Panc1 (cell line): ENCODE results near the gene TMEM247. TPM values are rescaled to one million over a fixed set of nuclear protein-coding genes. Genes with fewer than 3 reads are reported as not detected.

Experiments
- ATAC-seq: fragments of 200-7000 bp; cut with Tn5 transposase; 2 replicates; pipeline ENCODE4 v1.9.1; 2020; ENCODE audit warnings: mild to moderate bottlenecking, moderate library complexity
- BruUV-seq: library from RNA; stranded (reverse); fragments of 400-500 nt; replicated peaks from 2 replicates; lab custom pipeline; 2021; lab: Mats Ljungman, UMichigan
- CTCF ChIA-PET: fragments of 300-600 bp; sonication (Branson Sonifier 250); formaldehyde crosslinking; loops from one replicate; lab custom pipeline; 2022; ENCODE audit warnings: antibody characterized with exemption; lab: Charles Lee
- POLR2A ChIA-PET: fragments of 300-600 bp; sonication (Branson Sonifier 250); formaldehyde crosslinking; loops from one replicate; lab custom pipeline; 2022; ENCODE audit warnings: antibody characterized with exemption; lab: Charles Lee
- DNase-seq: peaks from one replicate; pipeline ENCODE4 v3.0.0-alpha.2; 2010; ENCODE audit warnings: low read depth, low spot score
- H3K27ac ChIP-seq: 2 replicates; pipeline ENCODE4 v1.5.1; 2011; ENCODE audit warnings: mild to moderate bottlenecking, low read length, inconsistent platforms
- H3K27me3 ChIP-seq: fragments of 200-500 bp; sonication (Bioruptor generic); 2 replicates; pipeline ENCODE4 v1.6.0; 2014; ENCODE audit warnings: low read length, inconsistent platforms; ENCODE audit not compliant: control insufficient read depth, insufficient read depth
- H3K36me3 ChIP-seq: fragments of 200-500 bp; sonication (Bioruptor generic); 2 replicates; pipeline ENCODE4 v1.5.1; 2014; ENCODE audit warnings: inconsistent platforms, mild to moderate bottlenecking, low read length, moderate library complexity; ENCODE audit not compliant: control insufficient read depth, insufficient read depth
- H3K4me1 ChIP-seq: 2 replicates; pipeline ENCODE4 v1.5.1; 2011; ENCODE audit warnings: inconsistent platforms, mild to moderate bottlenecking, low read length, moderate library complexity; ENCODE audit not compliant: control insufficient read depth, insufficient read depth
- H3K4me3 ChIP-seq, 2 experiments: 2 replicates each; pipeline ENCODE4 v1.5.1; 2011 to 2012; ENCODE audit warnings: low read depth in 2 of 2, low read length in 2 of 2, mild to moderate bottlenecking in 2 of 2, inconsistent platforms in 1 of 2, moderate library complexity in 1 of 2
- H3K9me3 ChIP-seq: fragments of 200-500 bp; sonication (Bioruptor generic); 2 replicates; pipeline ENCODE4 v1.5.1; 2014; ENCODE audit warnings: low read depth, mild to moderate bottlenecking, inconsistent platforms, low read length, moderate library complexity; ENCODE audit not compliant: control insufficient read depth, insufficient read depth
- POLR2AphosphoS5 ChIP-seq: IDR thresholded peaks from 2 replicates; pipeline ENCODE4 v1.6.1; 2012; ENCODE audit warnings: mild to moderate bottlenecking, low read depth, low read length, moderate library complexity
- SIN3A ChIP-seq: IDR thresholded peaks from 2 replicates; pipeline ENCODE4 v1.6.1; 2012; ENCODE audit warnings: low read depth, mild to moderate bottlenecking, low read length, moderate library complexity, borderline replicate concordance; ENCODE audit not compliant: insufficient read depth
- TCF7L2 ChIP-seq: IDR thresholded peaks from 2 replicates; pipeline ENCODE4 v1.6.1; 2011; ENCODE audit warnings: mild to moderate bottlenecking, low read depth, low read length, inconsistent platforms
- in situ Hi-C: cut with HindIII; loops from 2 replicates; pipeline ENCODE4 v1.10.0; 2016; ENCODE audit warnings: low sequenced_read_pairs, low pct_unique_long_range_greater_than_20kb
- intact Hi-C: fragments of 100-400 bp; cut with micrococcal nuclease; formaldehyde crosslinking; loops from one replicate; pipeline ENCODE4 v1.10.0; 2022; ENCODE audit not compliant: unreplicated experiment
- total RNA-seq: library from RNA; stranded (reverse); gene quantifications from one replicate; pipeline ENCODE4 v1.2.1, GENCODE V29; 2021; ENCODE audit not compliant: unreplicated experiment
- TF ChIP-seq, protein P1 (sequence below), 2 experiments: IDR thresholded peaks; 2 replicates each; pipeline ENCODE4 v1.6.1; 2011 to 2012; ENCODE audit warnings: low read depth in 2 of 2, control low read depth in 1 of 2, low read length in 1 of 2, mild to moderate bottlenecking in 1 of 2, moderate library complexity in 1 of 2; ENCODE audit not compliant: insufficient read depth in 1 of 2
- TF ChIP-seq, protein P2 (sequence below): fragments of 450-650 bp; IDR thresholded peaks from 2 replicates; pipeline ENCODE4 v1.5.1; 2017; ENCODE audit warnings: mild to moderate bottlenecking

TMEM247 gene
- total RNA-seq, 1 experiment from 2014 or later = not detected

DNA sequence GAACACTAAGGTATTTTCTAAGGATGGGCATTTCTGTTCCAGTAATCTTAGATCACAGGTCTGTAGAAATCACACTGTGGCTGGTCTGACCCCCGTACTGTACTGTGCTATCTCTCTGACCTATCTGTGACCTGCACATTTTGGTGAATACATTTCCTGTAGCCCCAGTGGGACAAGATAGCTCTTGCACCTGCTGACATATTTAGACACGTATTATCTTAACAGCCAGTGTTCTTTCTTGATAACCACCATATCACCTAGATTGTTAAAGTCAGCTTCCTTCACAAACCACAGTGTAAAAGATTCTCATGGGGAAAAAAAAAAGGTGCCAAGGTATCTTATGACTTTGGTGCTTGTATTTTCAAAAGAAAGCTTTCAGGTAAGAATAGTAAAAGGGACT lies 39.8 kb upstream of the TMEM247 start:
- DNase-seq (no peak), ATAC-seq (no peak)
- Histone ChIP-seq H3K27ac (no peak overlapping the region), H3K9me3 (no peaks in the 10 kb centered on the region), H3K4me1 (no peaks in the 10 kb centered on the region), H3K27me3 (peaks cover 7% of the 10 kb centered on the region), H3K4me3 (no peak overlapping the region), H3K36me3 (no peaks in the 10 kb centered on the region)
- intact Hi-C loops (no loop called here), in situ Hi-C loops (no loop called here)
- POLR2A ChIA-PET = no interaction called here
- BruUV-seq = no TSS peak
- CTCF ChIA-PET = no interaction called here
- TF ChIP-seq, protein P1, sequence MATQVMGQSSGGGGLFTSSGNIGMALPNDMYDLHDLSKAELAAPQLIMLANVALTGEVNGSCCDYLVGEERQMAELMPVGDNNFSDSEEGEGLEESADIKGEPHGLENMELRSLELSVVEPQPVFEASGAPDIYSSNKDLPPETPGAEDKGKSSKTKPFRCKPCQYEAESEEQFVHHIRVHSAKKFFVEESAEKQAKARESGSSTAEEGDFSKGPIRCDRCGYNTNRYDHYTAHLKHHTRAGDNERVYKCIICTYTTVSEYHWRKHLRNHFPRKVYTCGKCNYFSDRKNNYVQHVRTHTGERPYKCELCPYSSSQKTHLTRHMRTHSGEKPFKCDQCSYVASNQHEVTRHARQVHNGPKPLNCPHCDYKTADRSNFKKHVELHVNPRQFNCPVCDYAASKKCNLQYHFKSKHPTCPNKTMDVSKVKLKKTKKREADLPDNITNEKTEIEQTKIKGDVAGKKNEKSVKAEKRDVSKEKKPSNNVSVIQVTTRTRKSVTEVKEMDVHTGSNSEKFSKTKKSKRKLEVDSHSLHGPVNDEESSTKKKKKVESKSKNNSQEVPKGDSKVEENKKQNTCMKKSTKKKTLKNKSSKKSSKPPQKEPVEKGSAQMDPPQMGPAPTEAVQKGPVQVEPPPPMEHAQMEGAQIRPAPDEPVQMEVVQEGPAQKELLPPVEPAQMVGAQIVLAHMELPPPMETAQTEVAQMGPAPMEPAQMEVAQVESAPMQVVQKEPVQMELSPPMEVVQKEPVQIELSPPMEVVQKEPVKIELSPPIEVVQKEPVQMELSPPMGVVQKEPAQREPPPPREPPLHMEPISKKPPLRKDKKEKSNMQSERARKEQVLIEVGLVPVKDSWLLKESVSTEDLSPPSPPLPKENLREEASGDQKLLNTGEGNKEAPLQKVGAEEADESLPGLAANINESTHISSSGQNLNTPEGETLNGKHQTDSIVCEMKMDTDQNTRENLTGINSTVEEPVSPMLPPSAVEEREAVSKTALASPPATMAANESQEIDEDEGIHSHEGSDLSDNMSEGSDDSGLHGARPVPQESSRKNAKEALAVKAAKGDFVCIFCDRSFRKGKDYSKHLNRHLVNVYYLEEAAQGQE (IDR thresholded peaks at IDR 0.05; ENCODE audit: insufficient read depth in 1 of 2, low read depth in 2 of 2, low read length in 1 of 2) = no peak
- TF ChIP-seq SIN3A = no peak

DNA sequence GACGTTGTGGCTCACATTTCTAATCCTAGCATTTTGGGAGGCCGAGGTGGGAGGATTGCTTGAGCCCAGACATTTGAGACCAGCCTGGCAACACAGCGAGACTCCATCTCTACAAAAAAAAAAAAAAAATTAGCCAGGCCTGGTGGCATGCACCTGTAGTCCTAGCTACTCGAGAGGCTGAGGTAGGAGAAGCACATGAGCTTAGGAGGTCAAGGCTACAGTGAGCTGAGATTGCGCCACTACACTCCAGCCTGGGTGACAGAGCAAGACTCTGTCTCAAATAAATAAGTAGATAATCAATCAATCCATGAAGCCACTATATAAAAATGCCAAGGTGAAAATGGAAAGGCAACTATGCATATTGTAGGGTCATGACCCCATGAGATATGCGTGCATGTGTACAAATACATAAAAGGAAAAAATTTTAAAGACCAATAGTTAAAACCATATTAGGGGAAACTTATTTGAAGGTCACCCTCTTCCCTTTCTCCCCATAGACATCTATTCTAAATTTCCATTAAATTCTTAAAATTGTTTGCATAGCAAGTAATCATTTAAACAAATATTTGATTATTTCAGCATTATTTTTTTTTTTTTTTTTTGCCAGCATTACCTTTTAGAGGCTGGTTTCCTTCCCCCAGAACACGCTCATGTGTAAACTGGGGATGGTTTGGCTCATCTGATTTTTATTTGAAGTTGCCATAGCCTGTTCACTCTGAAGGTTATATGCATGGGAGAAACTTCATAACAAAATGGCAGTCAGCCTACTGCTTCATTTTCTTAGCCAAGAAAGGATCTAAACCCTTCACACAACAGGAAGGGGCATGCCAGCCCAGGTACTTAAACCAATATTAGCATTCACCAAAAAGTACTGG lies 37.3 kb upstream of the TMEM247 start:
- no peaks in the 10 kb centered on the region for H3K4me1 ChIP-seq
- in situ Hi-C loops (no loop called here), intact Hi-C loops (no loop called here)
- no peak overlapping the region for H3K27ac ChIP-seq
- peaks cover 7% of the 10 kb centered on the region; the same call in 1 of the 2 replicates for H3K27me3 ChIP-seq
- DNase-seq (no peak), ATAC-seq (no peak)
- POLR2A ChIA-PET = no interaction called here
- CTCF ChIA-PET = no interaction called here
- no TSS peak for BruUV-seq
- TF ChIP-seq, protein P2, sequence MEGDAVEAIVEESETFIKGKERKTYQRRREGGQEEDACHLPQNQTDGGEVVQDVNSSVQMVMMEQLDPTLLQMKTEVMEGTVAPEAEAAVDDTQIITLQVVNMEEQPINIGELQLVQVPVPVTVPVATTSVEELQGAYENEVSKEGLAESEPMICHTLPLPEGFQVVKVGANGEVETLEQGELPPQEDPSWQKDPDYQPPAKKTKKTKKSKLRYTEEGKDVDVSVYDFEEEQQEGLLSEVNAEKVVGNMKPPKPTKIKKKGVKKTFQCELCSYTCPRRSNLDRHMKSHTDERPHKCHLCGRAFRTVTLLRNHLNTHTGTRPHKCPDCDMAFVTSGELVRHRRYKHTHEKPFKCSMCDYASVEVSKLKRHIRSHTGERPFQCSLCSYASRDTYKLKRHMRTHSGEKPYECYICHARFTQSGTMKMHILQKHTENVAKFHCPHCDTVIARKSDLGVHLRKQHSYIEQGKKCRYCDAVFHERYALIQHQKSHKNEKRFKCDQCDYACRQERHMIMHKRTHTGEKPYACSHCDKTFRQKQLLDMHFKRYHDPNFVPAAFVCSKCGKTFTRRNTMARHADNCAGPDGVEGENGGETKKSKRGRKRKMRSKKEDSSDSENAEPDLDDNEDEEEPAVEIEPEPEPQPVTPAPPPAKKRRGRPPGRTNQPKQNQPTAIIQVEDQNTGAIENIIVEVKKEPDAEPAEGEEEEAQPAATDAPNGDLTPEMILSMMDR = no peak
- TF ChIP-seq POLR2AphosphoS5 (no peak), SIN3A (no peak), TCF7L2 (no peak)
- TF ChIP-seq, protein P1 (IDR thresholded peaks at IDR 0.05; ENCODE audit: insufficient read depth in 1 of 2, low read depth in 2 of 2, low read length in 1 of 2) = no peak
- H3K9me3 ChIP-seq = no peaks in the 10 kb centered on the region
- no peaks in the 10 kb centered on the region for H3K36me3 ChIP-seq
- H3K4me3 ChIP-seq = no peak overlapping the region
